CD4-positive, alpha-beta T cell treated with Interleukin-10 for 1 hour (primary cell): ENCODE results near the gene TFIP11.

Experiments used
- DNase-seq: peaks from one replicate; pipeline ENCODE4 v3.0.0-alpha.2; 2020

TFIP11 gene

GRCh38 chr22:26476705-26477340 lies 35.5 kb downstream of the TFIP11 start:
- no peak for DNase-seq

- no peak for DNase-seq
These were observed 37.6 kb downstream of the TFIP11 start for GRCh38 chr22:26474682-26475081.

- no peak for DNase-seq
These were observed 40.8 kb downstream of the TFIP11 start for GRCh38 chr22:26471522-26471921.

- no peak for DNase-seq
These were observed 41.5 kb downstream of the TFIP11 start for GRCh38 chr22:26470807-26471206.

GRCh38 chr22:26466196-26466595 lies 46.1 kb downstream of the TFIP11 start:
- DNase-seq: no peak

GRCh38 chr22:26464312-26464711 lies 48.0 kb downstream of the TFIP11 start:
- DNase-seq: no peak

- DNase-seq: no peak
These were observed 48.6 kb downstream of the TFIP11 start for GRCh38 chr22:26463688-26464087.

GRCh38 chr22:26463101-26463661 lies 49.1 kb downstream of the TFIP11 start:
- DNase-seq: no peak

GRCh38 chr22:26462641-26463040 lies 49.6 kb downstream of the TFIP11 start:
- no peak for DNase-seq

GRCh38 chr22:26462051-26462450 lies 50.2 kb downstream of the TFIP11 start:
- DNase-seq: no peak

GRCh38 chr22:26461188-26461810 lies 51.0 kb downstream of the TFIP11 start:
- peak; percentile 42 for DNase-seq

GRCh38 chr22:26460202-26460601 lies 52.1 kb downstream of the TFIP11 start:
- no peak for DNase-seq

GRCh38 chr22:26457661-26458272 lies 54.5 kb downstream of the TFIP11 start:
- DNase-seq: no peak

- no peak for DNase-seq
These were observed 58.3 kb downstream of the TFIP11 start for GRCh38 chr22:26453812-26454500.

GRCh38 chr22:26453216-26453615 lies 59.1 kb downstream of the TFIP11 start:
- DNase-seq: no peak

GRCh38 chr22:26452236-26453016 lies 59.8 kb downstream of the TFIP11 start:
- no peak for DNase-seq

GRCh38 chr22:26450453-26451185 lies 61.7 kb downstream of the TFIP11 start:
- DNase-seq: no peak

GRCh38 chr22:26448941-26449340 lies 63.3 kb downstream of the TFIP11 start:
- no peak for DNase-seq

GRCh38 chr22:26448334-26448733 lies 63.9 kb downstream of the TFIP11 start:
- no peak for DNase-seq

GRCh38 chr22:26447584-26448329 lies 64.5 kb downstream of the TFIP11 start:
- no peak for DNase-seq
